Thyroid gland (tissue), 4 donors: Measurements from ENCODE around the gene REPIN1. TPM values are rescaled to one million over a fixed set of nuclear protein-coding genes. Genes with fewer than 3 reads are reported as not detected.

Experiments used
- DNase-seq, 2 donors: peaks; one replicate each; pipeline ENCODE4 v3.0.0-alpha.2; 2019
- H3K27ac ChIP-seq, 3 donors: fragments of 200-600 bp; sonication (generic); 1 replicate in 2 of 3; 2 replicates in 1 of 3; pipeline ENCODE4 v1.5.1; 2016 to 2019; ENCODE audit warnings: mild to moderate bottlenecking in 1 of 3, moderate library complexity in 1 of 3
- H3K27me3 ChIP-seq: fragments of 200-600 bp; sonication (generic); one replicate; pipeline ENCODE4 v1.5.1; 2019
- H3K36me3 ChIP-seq, 2 donors: fragments of 200-600 bp; sonication (generic); one replicate each; pipeline ENCODE4 v1.5.1; 2016 to 2019
- H3K4me1 ChIP-seq, 2 donors: fragments of 200-600 bp; sonication (generic); one replicate each; pipeline ENCODE4 v1.5.1; 2017 to 2019
- H3K4me3 ChIP-seq, 3 donors: fragments of 200-600 bp; sonication (generic); replicated peaks in 1 of 3; 1 replicate in 2 of 3; 2 replicates in 1 of 3; pipeline ENCODE4 v1.5.1; 2016; ENCODE audit warnings: mild to moderate bottlenecking in 1 of 3
- H3K9me3 ChIP-seq: fragments of 200-600 bp; sonication (generic); one replicate; pipeline ENCODE4 v1.5.1; 2017
- CTCF ChIP-seq, 6 experiments: fragments of 200-600 bp in 3 of 6; fragments of 450-650 bp in 3 of 6; sonication (generic) in 3 of 6; IDR thresholded peaks; one replicate each; pipeline ENCODE4 v1.5.1; 2016 to 2019; ENCODE audit warnings: antibody characterized with exemption in 6 of 6, mild to moderate bottlenecking in 2 of 6, inconsistent platforms in 1 of 6, moderate library complexity in 1 of 6
- POLR2A ChIP-seq, 2 donors: fragments of 450-650 bp; IDR thresholded peaks; one replicate each; pipeline ENCODE4 v1.6.1; 2017; ENCODE audit warnings: antibody characterized with exemption in 2 of 2, mild to moderate bottlenecking in 2 of 2, moderate library complexity in 1 of 2
- WGBS, 2 donors: methylation state at CpG; one replicate each; pipeline ENCODE4 v1.1.5; 2017; 5-methylcytosine and 5-hydroxymethylcytosine counted together
- intact Hi-C: fragments of 100-400 bp; cut with DNase I; formaldehyde crosslinking; loops from one replicate; pipeline ENCODE4 v1.15.1; 2023
- total RNA-seq, 4 donors: library from RNA; depleted of rRNA; stranded (reverse); fragments of >200 nt; gene quantifications; one replicate each; pipeline ENCODE4 v1.2.3, GENCODE V29; 2016

REPIN1 gene
- total RNA-seq, 4 donors from 2014 or later: 71.9 to 144 (median 123) TPM

GRCh38 chr7:150340024-150340749, 28.4 kb upstream of the REPIN1 start:
- TF ChIP-seq POLR2A (IDR thresholded peaks at IDR 0.05): no peak
- TF ChIP-seq CTCF (IDR thresholded peaks at IDR 0.05): no peak
- peak; percentile 63 to 67 for DNase-seq
- H3K27me3 ChIP-seq: no peaks in the 10 kb centered on the region
- H3K4me1 ChIP-seq: peaks cover 23 to 39% of the 10 kb centered on the region in 2 donors
- H3K4me3 ChIP-seq: peak overlapping the region in 2 of 3 donors; percentile 10 to 39
- H3K9me3 ChIP-seq: no peaks in the 10 kb centered on the region
- H3K27ac ChIP-seq: peak overlapping the region in 2 of 3 donors; percentile 38 to 56
- intact Hi-C loops: no loop called here
- WGBS, 2 donors: 13 to 24% methylated on average over 10 to 23 of the region's 39 CpGs
- H3K36me3 ChIP-seq: no peaks in the 10 kb centered on the region

GRCh38 chr7:150340875-150341262, 27.8 kb upstream of the REPIN1 start:
- Histone ChIP-seq H3K36me3 (no peaks in the 10 kb centered on the region), H3K4me1 (peaks cover 18 to 33% of the 10 kb centered on the region in 2 donors), H3K9me3 (no peaks in the 10 kb centered on the region), H3K27me3 (no peaks in the 10 kb centered on the region), H3K27ac (peak overlapping the region; percentile 22 to 56 (median 38)), H3K4me3 (peak overlapping the region in 2 of 3 donors; percentile 20 to 39)
- DNase-seq: no peak
- TF ChIP-seq CTCF (IDR thresholded peaks at IDR 0.05) (no peak), POLR2A (IDR thresholded peaks at IDR 0.05) (no peak)
- intact Hi-C loops: no loop called here
- 12 to 18% methylated on average over 16 to 27 of the region's 29 CpGs for WGBS, 2 donors

GRCh38 chr7:150341263-150342120, 27.1 kb upstream of the REPIN1 start, which contains the start of gene RARRES2:
Gene RARRES2 (minus strand): TSS chr7:150341629. CDS start chr7:150340609, 1,020 bp downstream.
- DNase-seq: peak; percentile 31 to 38
- Histone ChIP-seq H3K27me3 (no peaks in the 10 kb centered on the region), H3K4me3 (peak within 1 kb of the TSS in 2 of 3 donors; percentile 20 to 39), H3K36me3 (no peaks in the 10 kb centered on the region), H3K27ac (peak within 1 kb of the TSS; percentile 22 to 56 (median 38)), H3K9me3 (no peaks in the 10 kb centered on the region), H3K4me1 (peaks cover 14 to 27% of the 10 kb centered on the region in 2 donors)
- TF ChIP-seq POLR2A (IDR thresholded peaks at IDR 0.05): no peak
- TF ChIP-seq CTCF (IDR thresholded peaks at IDR 0.05): no peak
- intact Hi-C loops: no loop called here
- WGBS, 2 donors: 8 to 17% methylated on average over 24 to 47 of the region's 49 CpGs

GRCh38 chr7:150342121-150342408, 26.6 kb upstream of the REPIN1 start:
- intact Hi-C loops: no loop called here
- WGBS, 2 donors: 91 to 92% methylated on average over 9 of the region's 9 CpGs
- H3K36me3 ChIP-seq: no peaks in the 10 kb centered on the region
- TF ChIP-seq POLR2A (IDR thresholded peaks at IDR 0.05): no peak
- TF ChIP-seq CTCF (IDR thresholded peaks at IDR 0.05): no peak
- DNase-seq: no peak
- H3K27ac ChIP-seq: peak overlapping the region in 1 of 3 donors; percentile 38
- peaks cover 14 to 24% of the 10 kb centered on the region in 2 donors for H3K4me1 ChIP-seq
- H3K9me3 ChIP-seq: no peaks in the 10 kb centered on the region
- H3K27me3 ChIP-seq: no peaks in the 10 kb centered on the region
- no peak overlapping the region for H3K4me3 ChIP-seq
